Suppressor macrophage treated with lipopolysaccharide for 1 hour (primary cell): ENCODE results near the gene S100A10.

ENCODE experiments used
- DNase-seq, 3 donors: peaks; one replicate each; pipeline ENCODE4 v3.0.0-alpha.2; 2020 to 2022

The S100A10 gene

GRCh38 chr1:152009691-152010090 lies 16.0 kb upstream of the S100A10 start:
- DNase-seq: no peak

GRCh38 chr1:152007047-152007446 lies 13.4 kb upstream of the S100A10 start:
- no peak for DNase-seq

GRCh38 chr1:152005360-152005912 lies 11.8 kb upstream of the S100A10 start:
- DNase-seq: no peak

GRCh38 chr1:152003846-152004442 lies 10.3 kb upstream of the S100A10 start:
- DNase-seq: no peak

- no peak for DNase-seq
Measured at GRCh38 chr1:152002960-152003359, 9.3 kb upstream of the S100A10 start.

GRCh38 chr1:152001631-152002584 lies 8.2 kb upstream of the S100A10 start:
- DNase-seq: peak; percentile 85 to 92 (median 87)

- peak; percentile 84 to 91 (median 86) for DNase-seq
Measured at GRCh38 chr1:152000964-152001630, 7.4 kb upstream of the S100A10 start.

GRCh38 chr1:151998611-151999362 lies 5.1 kb upstream of the S100A10 start:
- no peak for DNase-seq

- DNase-seq: no peak
Measured at GRCh38 chr1:151997284-151997570, 3.6 kb upstream of the S100A10 start.

- DNase-seq: peak in 2 of 3 donors; percentile 54 to 66
Measured at GRCh38 chr1:151995774-151996173, 2.1 kb upstream of the S100A10 start.

- peak; percentile 39 to 62 (median 57) for DNase-seq
Measured at GRCh38 chr1:151994956-151995355, 1.3 kb upstream of the S100A10 start.

- peak; percentile 67 to 76 (median 68) for DNase-seq
Measured at GRCh38 chr1:151993084-151993733, 450 bp downstream of the S100A10 start.

GRCh38 chr1:151992303-151993083 lies 1.2 kb downstream of the S100A10 start:
- DNase-seq: peak; percentile 95 to 98 (median 97)

- DNase-seq: no peak
Measured at GRCh38 chr1:151991663-151992302, 1.9 kb downstream of the S100A10 start.

GRCh38 chr1:151990856-151991198 lies 2.8 kb downstream of the S100A10 start:
- DNase-seq: no peak

GRCh38 chr1:151990058-151990855 lies 3.4 kb downstream of the S100A10 start:
- DNase-seq: no peak

- DNase-seq: peak; percentile 88 to 93 (median 93)
Measured at GRCh38 chr1:151989211-151989862, 4.3 kb downstream of the S100A10 start.

- DNase-seq: no peak
Measured at GRCh38 chr1:151988405-151988923, 5.2 kb downstream of the S100A10 start.
